Gastroesophageal sphincter (tissue), 4 donors: ENCODE results near the gene MAP1LC3B. TPM values are rescaled to one million over a fixed set of nuclear protein-coding genes. Genes with fewer than 3 reads are reported as not detected.

Experiments
- ATAC-seq: fragments of 150-250 bp; one replicate; pipeline ENCODE4 v1.9.1; 2016; ENCODE audit warnings: mild to moderate bottlenecking, moderate library complexity
- H3K27ac ChIP-seq, 4 donors: fragments of 200-600 bp; sonication (generic) in 3 of 4; 1 replicate in 3 of 4; 2 replicates in 1 of 4; pipeline ENCODE4 v1.5.1; 2016 to 2019
- H3K27me3 ChIP-seq: fragments of 200-600 bp; sonication (generic); one replicate; pipeline ENCODE4 v1.5.1; 2019
- H3K36me3 ChIP-seq, 2 donors: fragments of 200-600 bp; sonication (generic); one replicate each; pipeline ENCODE4 v1.5.1; 2019; ENCODE audit warnings: control low read depth in 1 of 2
- H3K4me1 ChIP-seq, 3 donors: fragments of 200-600 bp; sonication (generic); 1 replicate in 2 of 3; 2 replicates in 1 of 3; pipeline ENCODE4 v1.5.1; 2016 to 2019; ENCODE audit warnings: control low read depth in 2 of 3
- H3K4me3 ChIP-seq, 2 donors: fragments of 200-600 bp; sonication (generic); one replicate each; pipeline ENCODE4 v1.5.1; 2019; ENCODE audit warnings: mild to moderate bottlenecking in 1 of 2, moderate library complexity in 1 of 2
- H3K9me3 ChIP-seq, 3 donors: fragments of 200-600 bp; sonication (generic); one replicate each; pipeline ENCODE4 v1.5.1; 2017 to 2019; ENCODE audit warnings: control low read depth in 2 of 3
- EP300 ChIP-seq: sonication (generic); formaldehyde crosslinking; IDR thresholded peaks from one replicate; pipeline ENCODE4 v1.6.1; 2017; ENCODE audit warnings: antibody characterized with exemption, mild to moderate bottlenecking
- POLR2A ChIP-seq, 2 donors: fragments of 450-650 bp; IDR thresholded peaks; one replicate each; pipeline ENCODE4 v1.6.1; 2017; ENCODE audit warnings: antibody characterized with exemption in 2 of 2, mild to moderate bottlenecking in 2 of 2, moderate library complexity in 1 of 2
- POLR2AphosphoS5 ChIP-seq: sonication (generic); formaldehyde crosslinking; IDR thresholded peaks from one replicate; pipeline ENCODE4 v1.6.1; 2017; ENCODE audit warnings: antibody characterized with exemption
- WGBS, 2 donors: methylation state at CpG; one replicate each; pipeline ENCODE4 v1.1.5; 2018; ENCODE audit warnings: low coverage in 1 of 2; 5-methylcytosine and 5-hydroxymethylcytosine counted together
- total RNA-seq, 4 donors: library from RNA; depleted of rRNA; stranded (reverse); fragments of >200 nt; gene quantifications; one replicate each; pipeline ENCODE4 v1.1.0, GENCODE V29; 2016
- TF ChIP-seq, protein P1 (sequence below), 4 experiments: fragments of 200-600 bp in 2 of 4; fragments of 450-650 bp in 2 of 4; sonication (generic) in 1 of 4; IDR thresholded peaks; one replicate each; pipeline ENCODE4 v1.5.1; 2017 to 2019; ENCODE audit warnings: antibody characterized with exemption in 4 of 4, mild to moderate bottlenecking in 2 of 4, moderate library complexity in 2 of 4

MAP1LC3B gene
- total RNA-seq, 4 donors from 2014 or later, result 53.9 to 64.8 (median 57.9) TPM

- WGBS, 2 donors, result 81 to 93% methylated on average over 9 to 12 of the region's 14 CpGs
Observed at GRCh38 chr16:87437327-87437726, 45.2 kb downstream of the MAP1LC3B start.

GRCh38 chr16:87437911-87438610, 45.9 kb downstream of the MAP1LC3B start:
- H3K9me3 ChIP-seq, result no peaks in the 10 kb centered on the region
- no peak for ATAC-seq
- peaks cover 0 to 9% of the 10 kb centered on the region in 2 donors for H3K36me3 ChIP-seq
- whole genome bisulfite sequencing, 2 donors, result 82 to 84% methylated on average over 4 to 16 of the region's 17 CpGs
- H3K27ac ChIP-seq, result no peak overlapping the region
- H3K4me1 ChIP-seq, result peaks cover 0 to 22% (median 14%) of the 10 kb centered on the region in 3 donors
- H3K27me3 ChIP-seq, result no peaks in the 10 kb centered on the region
- H3K4me3 ChIP-seq, result no peak overlapping the region
- TF ChIP-seq POLR2AphosphoS5 (no peak), EP300 (no peak), POLR2A (IDR thresholded peaks at IDR 0.05) (no peak)
- TF ChIP-seq, protein P1, sequence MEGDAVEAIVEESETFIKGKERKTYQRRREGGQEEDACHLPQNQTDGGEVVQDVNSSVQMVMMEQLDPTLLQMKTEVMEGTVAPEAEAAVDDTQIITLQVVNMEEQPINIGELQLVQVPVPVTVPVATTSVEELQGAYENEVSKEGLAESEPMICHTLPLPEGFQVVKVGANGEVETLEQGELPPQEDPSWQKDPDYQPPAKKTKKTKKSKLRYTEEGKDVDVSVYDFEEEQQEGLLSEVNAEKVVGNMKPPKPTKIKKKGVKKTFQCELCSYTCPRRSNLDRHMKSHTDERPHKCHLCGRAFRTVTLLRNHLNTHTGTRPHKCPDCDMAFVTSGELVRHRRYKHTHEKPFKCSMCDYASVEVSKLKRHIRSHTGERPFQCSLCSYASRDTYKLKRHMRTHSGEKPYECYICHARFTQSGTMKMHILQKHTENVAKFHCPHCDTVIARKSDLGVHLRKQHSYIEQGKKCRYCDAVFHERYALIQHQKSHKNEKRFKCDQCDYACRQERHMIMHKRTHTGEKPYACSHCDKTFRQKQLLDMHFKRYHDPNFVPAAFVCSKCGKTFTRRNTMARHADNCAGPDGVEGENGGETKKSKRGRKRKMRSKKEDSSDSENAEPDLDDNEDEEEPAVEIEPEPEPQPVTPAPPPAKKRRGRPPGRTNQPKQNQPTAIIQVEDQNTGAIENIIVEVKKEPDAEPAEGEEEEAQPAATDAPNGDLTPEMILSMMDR (IDR thresholded peaks at IDR 0.05), result no peak

More at GRCh38 chr16:87437327-87437726, 45.2 kb downstream of the MAP1LC3B start:
- Histone ChIP-seq H3K4me3 (no peak overlapping the region), H3K36me3 (peaks cover 0 to 16% of the 10 kb centered on the region in 2 donors), H3K9me3 (no peaks in the 10 kb centered on the region), H3K27me3 (no peaks in the 10 kb centered on the region), H3K4me1 (peaks cover 0 to 27% (median 14%) of the 10 kb centered on the region in 3 donors), H3K27ac (no peak overlapping the region)
- TF ChIP-seq POLR2AphosphoS5 (no peak), EP300 (no peak), POLR2A (IDR thresholded peaks at IDR 0.05) (no peak)
- TF ChIP-seq, protein P1 (IDR thresholded peaks at IDR 0.05), result no peak
- no peak for ATAC-seq

- ATAC-seq, result no peak
Observed at GRCh38 chr16:87438611-87438985, 46.5 kb downstream of the MAP1LC3B start.

DNA sequence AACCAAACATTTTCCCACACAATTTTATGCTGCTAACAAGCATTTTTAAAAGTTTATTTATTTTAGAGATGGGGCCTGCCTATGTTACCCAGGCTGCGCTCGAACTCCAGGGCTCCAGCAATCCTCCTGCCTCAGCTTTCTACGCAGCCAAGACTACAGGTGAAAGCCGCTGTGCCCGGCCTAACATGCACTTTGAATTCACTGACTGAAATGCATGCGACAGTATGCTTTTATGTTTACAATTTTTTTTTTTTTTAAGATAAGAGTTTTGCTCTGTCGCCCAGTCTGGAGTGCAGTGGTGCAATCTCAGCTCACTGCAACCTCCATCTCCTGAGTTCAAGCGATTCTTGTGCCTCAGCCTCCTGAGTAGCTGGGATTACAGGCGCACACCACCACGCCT, 47.8 kb downstream of the MAP1LC3B start:
- H3K36me3 ChIP-seq, result peaks cover 0 to 13% of the 10 kb centered on the region in 2 donors
- ATAC-seq, result no peak
- 90 to 92% methylated on average over 9 to 10 of the region's 10 CpGs for WGBS, 2 donors
- H3K27ac ChIP-seq, result no peak overlapping the region
- H3K27me3 ChIP-seq, result no peaks in the 10 kb centered on the region
- TF ChIP-seq EP300 (no peak), POLR2A (IDR thresholded peaks at IDR 0.05) (no peak), POLR2AphosphoS5 (no peak)
- TF ChIP-seq, protein P1 (IDR thresholded peaks at IDR 0.05), result no peak
- H3K4me1 ChIP-seq, result peaks cover 0 to 22% (median 14%) of the 10 kb centered on the region in 3 donors
- no peaks in the 10 kb centered on the region for H3K9me3 ChIP-seq
- H3K4me3 ChIP-seq, result no peak overlapping the region

More at GRCh38 chr16:87438611-87438985, 46.5 kb downstream of the MAP1LC3B start:
- Histone ChIP-seq H3K36me3 (peaks cover 0 to 5% of the 10 kb centered on the region in 2 donors), H3K4me3 (no peak overlapping the region), H3K9me3 (no peaks in the 10 kb centered on the region), H3K4me1 (peaks cover 0 to 22% (median 14%) of the 10 kb centered on the region in 3 donors), H3K27ac (no peak overlapping the region), H3K27me3 (no peaks in the 10 kb centered on the region)
- no peak for TF ChIP-seq POLR2A (IDR thresholded peaks at IDR 0.05)
- TF ChIP-seq, protein P1 (IDR thresholded peaks at IDR 0.05), result no peak
- TF ChIP-seq EP300, result no peak
- TF ChIP-seq POLR2AphosphoS5, result no peak
- 67 to 73% methylated on average over 1 to 8 of the region's 9 CpGs for WGBS, 2 donors
